ENCODE data around the gene IFNGR2. TPM values are rescaled to one million over a fixed set of nuclear protein-coding genes. Genes with fewer than 3 reads are reported as not detected.

The IFNGR2 gene
- total RNA-seq, 6 experiments from 2014 or later, result 51.2 to 68.6 (median 64.2) TPM

DNA sequence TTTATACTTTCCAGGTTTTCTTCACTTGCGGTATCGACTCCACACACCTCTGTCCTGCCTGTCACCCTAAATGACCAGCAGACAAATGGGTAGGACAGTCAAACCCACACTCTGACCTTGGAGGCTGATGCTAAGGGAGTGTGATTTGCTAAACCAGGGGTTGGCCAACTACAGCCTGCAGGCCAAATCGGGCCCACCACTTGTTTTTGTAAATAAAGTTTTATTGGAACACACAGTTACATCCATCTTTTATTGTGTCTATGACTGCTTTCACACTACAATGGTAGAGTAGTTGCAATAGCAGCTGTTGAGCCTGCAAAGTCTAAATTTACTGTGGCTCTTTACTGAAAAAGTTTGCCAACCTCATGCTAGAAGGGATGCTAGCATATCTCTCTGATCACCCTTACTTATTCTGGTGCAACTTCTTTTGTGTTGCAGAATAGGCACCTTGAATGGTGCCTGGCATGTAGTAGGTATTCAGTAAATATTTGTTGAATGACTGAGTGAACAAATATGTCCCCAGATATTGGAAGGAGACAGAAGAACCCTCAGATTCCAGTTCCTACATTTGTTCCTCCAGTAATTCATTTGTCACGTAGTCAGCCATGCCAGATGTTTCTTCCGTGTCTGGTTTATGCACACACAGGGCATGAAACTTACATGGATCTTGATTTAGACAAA, 18.6 kb downstream of the IFNGR2 start:
- no peak overlapping the region; the same call in 1 of the 2 replicates for H3K27ac Mint-ChIP-seq
- H3K4me1 Mint-ChIP-seq (ENCODE audit: low read depth), result peaks cover 21% of the 10 kb centered on the region
- no peak overlapping the region for H3K4me3 Mint-ChIP-seq
- DNase-seq, result no peak
- H3K27me3 Mint-ChIP-seq (ENCODE audit: insufficient read depth), result no peaks in the 10 kb centered on the region; the same call in 1 of the 2 replicates
- TF ChIP-seq, protein P1, sequence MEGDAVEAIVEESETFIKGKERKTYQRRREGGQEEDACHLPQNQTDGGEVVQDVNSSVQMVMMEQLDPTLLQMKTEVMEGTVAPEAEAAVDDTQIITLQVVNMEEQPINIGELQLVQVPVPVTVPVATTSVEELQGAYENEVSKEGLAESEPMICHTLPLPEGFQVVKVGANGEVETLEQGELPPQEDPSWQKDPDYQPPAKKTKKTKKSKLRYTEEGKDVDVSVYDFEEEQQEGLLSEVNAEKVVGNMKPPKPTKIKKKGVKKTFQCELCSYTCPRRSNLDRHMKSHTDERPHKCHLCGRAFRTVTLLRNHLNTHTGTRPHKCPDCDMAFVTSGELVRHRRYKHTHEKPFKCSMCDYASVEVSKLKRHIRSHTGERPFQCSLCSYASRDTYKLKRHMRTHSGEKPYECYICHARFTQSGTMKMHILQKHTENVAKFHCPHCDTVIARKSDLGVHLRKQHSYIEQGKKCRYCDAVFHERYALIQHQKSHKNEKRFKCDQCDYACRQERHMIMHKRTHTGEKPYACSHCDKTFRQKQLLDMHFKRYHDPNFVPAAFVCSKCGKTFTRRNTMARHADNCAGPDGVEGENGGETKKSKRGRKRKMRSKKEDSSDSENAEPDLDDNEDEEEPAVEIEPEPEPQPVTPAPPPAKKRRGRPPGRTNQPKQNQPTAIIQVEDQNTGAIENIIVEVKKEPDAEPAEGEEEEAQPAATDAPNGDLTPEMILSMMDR (IDR thresholded peaks at IDR 0.05), result no peak
- H3K36me3 Mint-ChIP-seq (ENCODE audit: low read depth), result peaks cover 37% of the 10 kb centered on the region
- H3K9me3 Mint-ChIP-seq, result no peaks in the 10 kb centered on the region

DNA sequence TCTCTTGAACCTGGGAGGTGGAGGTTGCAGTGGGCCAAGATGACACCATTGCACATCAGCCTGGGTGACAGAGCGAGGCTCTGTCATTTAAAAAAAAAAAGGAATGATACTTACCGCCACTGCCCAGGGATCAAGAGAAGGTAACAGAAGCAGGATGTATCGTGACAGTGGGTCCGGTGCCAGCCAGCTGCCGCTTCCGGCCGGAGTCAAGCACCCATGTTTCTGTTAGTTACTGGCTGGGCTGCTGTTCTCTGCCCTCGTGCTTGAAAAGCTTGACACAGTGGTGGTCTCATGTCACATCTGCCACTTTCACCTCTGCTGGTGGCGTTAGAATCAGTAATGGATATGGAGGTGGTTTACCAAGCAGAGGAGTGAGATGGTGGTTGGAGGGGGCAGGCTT, 21.0 kb downstream of the IFNGR2 start:
- H3K4me3 Mint-ChIP-seq, result no peak overlapping the region
- TF ChIP-seq, protein P1 (IDR thresholded peaks at IDR 0.05), result no peak
- peaks cover 47% of the 10 kb centered on the region for H3K36me3 Mint-ChIP-seq (ENCODE audit: low read depth)
- DNase-seq, result no peak
- H3K4me1 Mint-ChIP-seq (ENCODE audit: low read depth), result peaks cover 20% of the 10 kb centered on the region
- no peaks in the 10 kb centered on the region for H3K9me3 Mint-ChIP-seq
- no peak overlapping the region for H3K27ac Mint-ChIP-seq
- H3K27me3 Mint-ChIP-seq (ENCODE audit: insufficient read depth), result no peaks in the 10 kb centered on the region

DNA sequence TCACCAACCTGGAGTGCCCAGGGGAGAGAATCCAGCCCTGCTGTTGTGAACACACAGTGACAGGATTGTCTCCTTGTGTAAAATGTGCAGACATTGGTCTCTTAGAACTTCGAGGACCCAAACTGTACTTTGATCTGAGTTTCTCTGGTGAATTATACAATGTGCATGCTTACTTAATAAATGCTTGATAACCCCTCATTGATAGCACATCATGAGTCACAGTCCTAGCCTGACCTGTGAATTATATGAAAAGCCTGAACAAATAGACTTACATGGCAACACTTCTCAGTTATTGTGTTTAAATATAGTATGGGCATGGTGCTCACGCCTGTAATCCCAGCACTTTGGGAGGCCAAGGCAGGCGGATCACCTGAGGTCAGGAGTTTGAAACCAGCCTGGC, 22.6 kb downstream of the IFNGR2 start:
- TF ChIP-seq, protein P1 (IDR thresholded peaks at IDR 0.05), result no peak
- no peak for DNase-seq
- no peaks in the 10 kb centered on the region for H3K9me3 Mint-ChIP-seq
- H3K27me3 Mint-ChIP-seq (ENCODE audit: insufficient read depth), result no peaks in the 10 kb centered on the region
- no peak overlapping the region for H3K4me3 Mint-ChIP-seq
- no peak overlapping the region for H3K27ac Mint-ChIP-seq
- peaks cover 12% of the 10 kb centered on the region for H3K4me1 Mint-ChIP-seq (ENCODE audit: low read depth)
- peaks cover 36% of the 10 kb centered on the region for H3K36me3 Mint-ChIP-seq (ENCODE audit: low read depth)

DNA sequence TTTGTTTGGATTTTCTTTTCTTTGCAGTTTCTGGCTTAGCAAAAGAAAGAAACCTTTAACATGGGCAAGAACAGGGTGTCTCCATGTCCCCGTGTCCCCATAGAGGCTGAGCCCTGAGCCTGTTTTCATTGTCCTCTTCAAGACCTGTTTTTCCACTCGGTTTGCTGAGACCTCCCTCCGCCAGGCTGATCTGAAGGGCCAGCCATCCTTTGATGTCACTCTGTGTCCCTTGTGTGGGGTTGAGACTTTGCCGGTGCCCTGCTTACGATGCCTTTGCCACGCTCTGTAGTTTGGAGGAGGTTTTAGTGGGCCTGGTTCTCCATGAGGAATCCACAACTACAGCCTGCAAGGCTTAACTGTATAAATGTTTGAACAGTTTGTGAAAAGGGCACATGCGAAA, 23.8 kb downstream of the IFNGR2 start:
- TF ChIP-seq, protein P1 (IDR thresholded peaks at IDR 0.05), result no peak
- peaks cover 12% of the 10 kb centered on the region for H3K4me1 Mint-ChIP-seq (ENCODE audit: low read depth)
- no peaks in the 10 kb centered on the region for H3K9me3 Mint-ChIP-seq
- no peaks in the 10 kb centered on the region for H3K27me3 Mint-ChIP-seq (ENCODE audit: insufficient read depth)
- no peak for DNase-seq
- H3K4me3 Mint-ChIP-seq, result no peak overlapping the region
- no peak overlapping the region for H3K27ac Mint-ChIP-seq
- peaks cover 30% of the 10 kb centered on the region for H3K36me3 Mint-ChIP-seq (ENCODE audit: low read depth)

DNA sequence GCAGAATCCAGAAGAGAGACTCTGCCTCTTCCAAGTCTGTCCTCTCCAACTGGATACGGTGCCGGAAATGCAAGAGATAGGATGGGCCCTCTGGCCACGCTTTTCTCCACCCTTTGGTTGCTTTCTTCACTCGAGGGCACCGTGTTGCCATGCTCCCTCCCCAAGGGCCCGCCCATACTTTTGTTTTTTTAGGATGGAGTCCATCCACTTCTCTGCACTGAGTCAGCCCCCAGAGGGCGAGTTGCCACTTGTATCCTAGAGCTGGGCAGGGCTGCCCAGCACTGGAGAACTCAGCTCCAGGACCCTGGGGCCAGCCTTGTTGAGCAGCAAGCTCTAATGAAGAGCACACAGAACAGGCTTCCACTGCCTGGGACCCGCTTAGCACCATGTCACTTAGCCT, 25.5 kb downstream of the IFNGR2 start:
- Mint-ChIP-seq H3K4me1 (ENCODE audit: low read depth) (peaks cover 19% of the 10 kb centered on the region), H3K9me3 (no peaks in the 10 kb centered on the region), H3K27me3 (ENCODE audit: insufficient read depth) (no peaks in the 10 kb centered on the region), H3K4me3 (no peak overlapping the region), H3K36me3 (ENCODE audit: low read depth) (peaks cover 41% of the 10 kb centered on the region), H3K27ac (peak overlapping the region; percentile 54)
- TF ChIP-seq, protein P1 (IDR thresholded peaks at IDR 0.05), result no peak
- DNase-seq, result peak; percentile 20

Measured in HFFc6 (cell line).